ENCODE results near the gene WDR41.

- TF ChIP-seq POLR2A (IDR thresholded peaks at IDR 0.05), result no peak
- TF ChIP-seq EP300 (IDR thresholded peaks at IDR 0.05), result no peak
Observed at GRCh38 chr5:77431719-77432118, 60.4 kb downstream of the WDR41 start.
